ENCODE results near the gene TESK2.
"Not testable (repeated sequence)": the region's sequence is repeated elsewhere in the genome, so short reads cannot be mapped to it uniquely, and the experiment has no call there.

The TESK2 gene, protein sequence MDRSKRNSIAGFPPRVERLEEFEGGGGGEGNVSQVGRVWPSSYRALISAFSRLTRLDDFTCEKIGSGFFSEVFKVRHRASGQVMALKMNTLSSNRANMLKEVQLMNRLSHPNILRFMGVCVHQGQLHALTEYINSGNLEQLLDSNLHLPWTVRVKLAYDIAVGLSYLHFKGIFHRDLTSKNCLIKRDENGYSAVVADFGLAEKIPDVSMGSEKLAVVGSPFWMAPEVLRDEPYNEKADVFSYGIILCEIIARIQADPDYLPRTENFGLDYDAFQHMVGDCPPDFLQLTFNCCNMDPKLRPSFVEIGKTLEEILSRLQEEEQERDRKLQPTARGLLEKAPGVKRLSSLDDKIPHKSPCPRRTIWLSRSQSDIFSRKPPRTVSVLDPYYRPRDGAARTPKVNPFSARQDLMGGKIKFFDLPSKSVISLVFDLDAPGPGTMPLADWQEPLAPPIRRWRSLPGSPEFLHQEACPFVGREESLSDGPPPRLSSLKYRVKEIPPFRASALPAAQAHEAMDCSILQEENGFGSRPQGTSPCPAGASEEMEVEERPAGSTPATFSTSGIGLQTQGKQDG

DNA sequence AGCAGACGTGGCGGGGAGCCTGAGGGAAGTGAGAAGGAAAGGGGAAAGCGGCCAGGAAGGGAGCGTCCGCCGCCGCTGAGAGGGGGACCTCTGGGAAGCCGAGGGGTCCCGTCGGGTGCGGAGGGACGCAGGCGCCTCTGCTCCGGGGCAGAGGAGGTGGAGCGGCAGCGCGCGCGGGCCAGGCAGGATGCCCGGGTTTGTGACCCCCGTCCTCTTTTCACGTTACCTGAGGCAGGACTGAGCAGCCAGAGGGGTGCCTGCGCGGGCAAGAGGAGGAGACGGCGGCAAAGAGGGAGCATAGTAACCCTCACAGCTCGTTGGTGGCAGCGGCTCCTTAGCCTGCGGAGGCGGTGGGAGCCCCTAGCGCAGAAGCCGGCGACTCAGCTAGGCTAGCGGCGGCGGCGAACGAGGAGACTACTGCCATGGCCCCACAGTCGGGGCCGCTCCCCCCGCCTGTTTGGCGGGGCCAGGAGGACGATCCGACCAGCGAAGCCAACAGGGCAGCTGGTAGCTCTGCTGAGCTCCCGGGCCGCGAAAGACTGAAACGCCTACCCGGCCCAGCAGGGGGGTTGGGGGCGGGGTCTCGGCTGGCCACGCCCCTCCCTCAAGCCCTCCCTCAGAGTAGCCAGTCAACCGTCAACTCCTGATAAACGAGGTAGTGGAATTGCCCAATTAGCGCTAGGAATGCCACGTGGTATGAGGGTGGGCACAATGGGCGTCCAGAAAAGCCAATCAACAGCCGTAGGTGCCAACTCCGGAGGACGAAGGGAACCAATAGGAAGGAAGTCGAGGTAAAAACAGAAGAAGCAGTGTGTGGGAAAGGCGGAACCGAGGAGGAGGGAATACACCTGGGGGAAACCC, at the start of gene TESK2:
TESK2 (minus strand) TSS at position 538 of the 861 bp plus-strand sequence. CDS start 33,378 bp downstream, outside the sequence.
- DNase-seq: peak; percentile 91

GRCh38 chr1:45536886-45537285, 45.9 kb upstream of the TESK2 start:
- no peak for DNase-seq

- no peak for DNase-seq
Measured at GRCh38 chr1:45535988-45536766, 45.2 kb upstream of the TESK2 start.

DNA sequence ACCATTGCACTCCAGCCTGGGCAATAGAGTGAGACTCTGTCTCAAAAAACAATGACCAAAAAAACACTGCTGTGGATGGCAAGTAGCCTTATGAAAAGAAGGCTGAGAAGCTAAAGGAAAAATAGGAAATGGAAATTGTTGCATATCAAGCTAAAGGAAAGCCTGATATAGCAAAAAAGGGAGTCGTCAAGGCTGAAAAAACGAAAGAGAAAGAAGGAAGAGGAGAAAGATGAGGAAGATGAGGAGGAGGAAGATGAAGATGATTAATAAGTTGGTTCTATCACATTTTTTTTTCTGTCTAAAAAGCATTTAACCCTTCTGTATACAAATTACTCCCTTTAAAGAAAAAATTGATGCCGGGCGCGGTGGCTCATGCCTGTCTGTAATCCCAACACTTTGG, 40.9 kb upstream of the TESK2 start:
- no peak for DNase-seq

GRCh38 chr1:45530632-45531135, 39.7 kb upstream of the TESK2 start:
- no peak for DNase-seq

DNA sequence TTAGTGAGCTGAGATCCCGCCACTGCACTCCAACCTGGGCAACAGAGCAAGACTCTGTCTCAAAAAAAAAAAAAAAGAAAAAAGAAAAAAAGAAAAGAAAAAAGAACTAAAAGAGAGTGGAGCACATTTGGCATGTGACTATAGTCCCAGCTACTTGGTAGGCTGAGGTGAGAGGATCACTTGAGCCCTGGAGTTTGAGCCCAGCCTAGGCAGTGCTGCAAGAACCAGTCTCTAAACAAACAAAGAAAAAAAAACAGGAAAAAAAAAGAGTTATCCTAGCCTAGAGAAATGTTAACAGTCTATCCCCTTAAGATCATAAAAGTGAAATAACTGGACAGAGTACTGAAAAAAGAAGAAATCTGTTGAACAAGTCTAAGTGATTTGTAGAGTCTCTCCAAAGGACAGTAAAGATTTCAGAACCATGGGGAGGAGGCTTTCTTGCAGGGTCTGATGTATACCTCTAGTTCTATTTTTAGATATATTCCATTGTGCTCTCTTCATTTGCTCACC, 35.2 kb upstream of the TESK2 start:
- no peak for DNase-seq

- DNase-seq: not testable (repeated sequence)
Measured at GRCh38 chr1:45523975-45524374, 33.0 kb upstream of the TESK2 start.

GRCh38 chr1:45523516-45523915, 32.6 kb upstream of the TESK2 start:
- DNase-seq: not testable (repeated sequence)

- no peak for DNase-seq
Measured at GRCh38 chr1:45522324-45523104, 31.6 kb upstream of the TESK2 start.

GRCh38 chr1:45521413-45522323, 30.7 kb upstream of the TESK2 start, which contains the start of gene PRDX1:
TSS of gene PRDX1 (minus strand) at chr1:45521884. CDS start at chr1:45519043, 2,841 bp downstream.
- peak; percentile 95 for DNase-seq

DNA sequence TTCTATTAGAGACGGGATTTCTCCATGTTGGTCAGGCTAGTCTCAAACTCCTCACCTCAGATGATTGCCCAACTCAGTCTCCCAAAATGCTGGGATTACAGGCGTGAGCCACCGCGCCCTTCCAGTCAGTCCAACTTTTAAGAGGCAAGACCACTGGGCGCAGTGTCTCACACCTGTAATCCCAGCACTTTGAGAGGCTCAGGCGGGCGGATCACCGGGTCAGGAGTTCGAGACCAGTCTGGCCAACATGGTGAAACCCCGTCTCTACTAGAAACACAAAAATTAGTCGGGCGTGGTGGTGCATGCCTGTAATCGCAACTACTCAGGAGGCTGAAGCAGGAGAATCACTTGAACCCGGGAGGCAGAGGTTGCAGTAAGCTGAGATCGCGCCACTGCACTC, 28.8 kb upstream of the TESK2 start:
- not testable (repeated sequence) for DNase-seq

DNA sequence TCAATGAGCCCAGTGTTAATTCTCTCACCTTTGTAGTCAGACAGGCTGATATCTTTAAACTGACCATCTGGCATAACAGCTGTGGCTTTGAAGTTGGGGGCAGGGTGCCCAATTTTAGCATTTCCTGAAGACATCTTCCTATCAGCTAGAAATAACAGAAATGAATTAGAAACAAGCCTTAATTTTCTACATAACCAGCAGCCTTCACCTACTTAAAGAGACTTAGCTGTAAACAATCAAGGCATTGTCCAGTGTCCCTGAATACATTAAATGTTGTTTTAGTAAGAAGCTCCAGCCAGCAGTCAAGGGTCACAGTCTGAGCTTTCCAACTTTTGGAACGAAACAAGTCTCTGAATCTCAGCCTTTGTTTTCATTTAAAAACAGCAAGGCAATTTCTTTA, 27.9 kb upstream of the TESK2 start:
- no peak for DNase-seq

DNA sequence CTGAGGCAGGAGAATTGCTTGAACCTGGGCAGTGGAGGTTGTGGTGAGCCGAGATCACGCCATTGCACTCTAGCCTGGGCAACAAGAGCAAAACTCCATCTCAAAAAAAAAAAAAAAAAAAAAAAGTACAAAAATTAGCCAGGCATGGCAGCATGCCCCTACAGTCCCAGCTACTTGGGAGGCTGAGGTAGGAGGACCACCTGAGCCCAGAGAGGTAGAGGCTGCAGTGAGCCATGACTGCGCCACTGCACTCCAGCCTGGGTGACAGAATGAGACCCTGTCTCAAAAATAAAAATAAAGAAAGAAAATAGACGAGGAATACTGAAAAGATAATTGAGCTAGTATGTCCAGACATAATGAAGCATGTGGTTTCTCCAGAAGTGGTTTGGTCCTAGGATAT, 27.4 kb upstream of the TESK2 start:
- not testable (repeated sequence) for DNase-seq

DNA sequence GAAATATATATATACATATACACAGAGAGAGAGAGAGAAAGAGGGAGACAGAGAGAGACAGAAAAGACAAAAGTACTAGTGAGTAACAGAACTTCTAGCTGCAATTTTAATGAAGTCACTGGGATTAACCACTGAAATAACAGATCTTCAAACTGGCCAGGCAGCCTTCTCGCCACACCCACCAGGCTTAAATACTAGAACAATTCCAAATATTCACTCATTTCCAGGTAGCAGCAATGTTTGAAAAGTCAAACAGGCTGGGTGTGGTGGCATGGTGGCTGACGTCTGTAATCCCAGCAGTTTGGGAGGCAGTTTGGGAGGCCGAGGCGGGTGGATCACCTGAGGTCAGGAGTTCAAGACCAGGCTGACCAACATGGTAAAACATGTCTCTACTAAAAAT, 25.5 kb upstream of the TESK2 start:
- DNase-seq: no peak

DNA sequence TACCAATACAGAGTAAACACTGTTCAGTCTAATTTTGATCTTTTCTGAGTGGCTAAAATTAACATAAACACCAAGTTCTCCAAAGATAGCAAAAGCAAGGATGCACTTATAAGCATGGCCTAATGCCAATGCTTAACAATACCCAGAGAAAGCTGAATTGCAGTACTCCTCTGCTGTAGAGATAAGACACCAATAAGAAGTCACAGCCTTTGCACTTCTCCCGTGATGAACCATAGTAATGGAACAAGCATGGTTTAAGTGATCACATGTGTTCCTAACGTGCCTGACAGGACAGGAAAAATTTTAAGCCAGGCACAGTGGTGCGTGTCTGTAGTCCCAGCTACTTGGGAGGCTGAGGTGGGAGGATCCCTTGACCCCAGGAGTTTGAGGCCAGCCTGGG, 25.1 kb upstream of the TESK2 start:
- DNase-seq: no peak

DNA sequence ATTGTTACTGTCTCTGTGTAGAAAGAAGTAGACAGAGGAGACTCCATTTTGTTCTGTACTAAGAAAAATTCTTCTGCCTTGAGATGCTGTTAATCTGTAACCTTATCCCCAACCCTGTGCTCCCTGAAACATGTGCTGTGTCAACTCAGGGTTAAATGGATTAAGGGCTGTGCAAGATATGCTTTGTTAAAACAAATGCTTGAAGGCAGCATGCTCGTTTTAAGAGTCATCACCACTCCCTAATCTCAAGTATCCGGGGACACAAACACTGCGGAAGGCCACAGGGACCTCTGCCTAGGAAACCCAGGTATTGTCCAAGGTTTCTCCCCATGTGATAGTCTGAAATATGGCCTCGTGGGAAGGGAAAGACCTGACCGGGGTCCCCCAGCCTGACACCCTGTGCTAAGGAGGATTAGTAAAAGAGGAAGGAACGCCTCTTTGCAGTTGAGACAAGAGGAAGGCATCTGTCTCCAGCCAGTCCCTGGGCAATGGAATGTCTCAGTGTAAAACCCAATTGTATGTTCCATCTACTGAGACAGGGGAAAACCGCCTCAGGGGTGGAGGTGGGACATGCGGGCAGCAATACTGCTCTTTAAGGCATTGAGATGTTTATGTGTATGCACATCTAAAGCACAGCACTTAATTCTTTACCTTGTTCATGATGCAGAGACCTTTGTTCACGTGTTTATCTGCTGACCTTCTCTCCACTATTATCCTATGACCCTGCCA, 22.7 kb upstream of the TESK2 start:
- not testable (repeated sequence) for DNase-seq

- no peak for DNase-seq
Measured at GRCh38 chr1:45512641-45513054, 21.7 kb upstream of the TESK2 start.

GRCh38 chr1:45510972-45511527, 20.1 kb upstream of the TESK2 start:
- no peak for DNase-seq
